Astrocyte (in vitro differentiated cells and primary cell): ENCODE results near the gene RFX4. TPM values are rescaled to one million over a fixed set of nuclear protein-coding genes. Genes with fewer than 3 reads are reported as not detected.

Source experiments
- DNase-seq: peaks from one replicate; pipeline ENCODE4 v3.0.0-alpha.2; 2010; ENCODE audit warnings: low read depth
- FAIRE-seq: peaks from 2 replicates; lab custom pipeline; 2011; peaks lifted over from hg19 to GRCh38; lab: Jason Lieb, UNC
- H2AFZ ChIP-seq: 2 replicates; pipeline ENCODE4 v1.6.0; 2012; ENCODE audit warnings: low read depth, low read length, inconsistent platforms
- H3K27ac ChIP-seq: 2 replicates; pipeline ENCODE4 v1.5.1; 2011; ENCODE audit warnings: low read depth, low read length, inconsistent platforms
- H3K27me3 ChIP-seq: 2 replicates; pipeline ENCODE4 v1.6.0; 2011; ENCODE audit warnings: low read length, inconsistent platforms; ENCODE audit not compliant: insufficient read depth
- H3K36me3 ChIP-seq: 2 replicates; pipeline ENCODE4 v1.5.1; 2011; ENCODE audit warnings: low read length, inconsistent platforms; ENCODE audit not compliant: insufficient read depth
- H3K4me1 ChIP-seq: 2 replicates; pipeline ENCODE4 v1.5.1; 2011; ENCODE audit warnings: low read length, inconsistent platforms; ENCODE audit not compliant: insufficient read depth
- H3K4me2 ChIP-seq: 2 replicates; pipeline ENCODE4 v1.6.0; 2012; ENCODE audit warnings: low read length, inconsistent platforms
- H3K4me3 ChIP-seq: 2 replicates; pipeline ENCODE4 v1.5.1; 2011; ENCODE audit warnings: low read depth, mild to moderate bottlenecking, low read length, inconsistent platforms; ENCODE audit not compliant: insufficient read depth
- H3K79me2 ChIP-seq: 2 replicates; pipeline ENCODE4 v1.6.0; 2012; ENCODE audit warnings: mild to moderate bottlenecking, low read length, inconsistent platforms; ENCODE audit not compliant: insufficient read depth
- H3K9ac ChIP-seq: 2 replicates; pipeline ENCODE4 v1.6.0; 2012; ENCODE audit warnings: mild to moderate bottlenecking, low read length, inconsistent platforms
- H3K9me3 ChIP-seq: 2 replicates; pipeline ENCODE4 v1.5.1; 2012; ENCODE audit warnings: low read depth, mild to moderate bottlenecking, low read length, inconsistent platforms; ENCODE audit not compliant: insufficient read depth
- H4K20me1 ChIP-seq: 2 replicates; pipeline ENCODE4 v1.6.0; 2012; ENCODE audit warnings: low read length, inconsistent platforms; ENCODE audit not compliant: insufficient read depth
- H3K27ac Mint-ChIP-seq: one replicate; pipeline ENCODE4 v1.8.0; 2021; ENCODE audit warnings: mild to moderate bottlenecking, mixed read lengths; ENCODE audit not compliant: unreplicated experiment
- H3K27me3 Mint-ChIP-seq: one replicate; pipeline ENCODE4 v1.8.0; 2021; ENCODE audit warnings: low read depth, mixed read lengths; ENCODE audit not compliant: unreplicated experiment
- H3K36me3 Mint-ChIP-seq: one replicate; pipeline ENCODE4 v1.8.0; 2021; ENCODE audit warnings: low read depth, mixed read lengths; ENCODE audit not compliant: unreplicated experiment
- H3K4me1 Mint-ChIP-seq: one replicate; pipeline ENCODE4 v1.8.0; 2021; ENCODE audit warnings: low read depth, mixed read lengths; ENCODE audit not compliant: unreplicated experiment
- H3K4me3 Mint-ChIP-seq: one replicate; pipeline ENCODE4 v1.8.0; 2021; ENCODE audit warnings: mild to moderate bottlenecking, moderate library complexity, mixed read lengths; ENCODE audit not compliant: unreplicated experiment
- H3K9me3 Mint-ChIP-seq: one replicate; pipeline ENCODE4 v1.8.0; 2021; ENCODE audit warnings: mild to moderate bottlenecking, mixed read lengths; ENCODE audit not compliant: unreplicated experiment
- EZH2 ChIP-seq: IDR thresholded peaks from 2 replicates; pipeline ENCODE4 v1.6.1; 2012; ENCODE audit warnings: mild to moderate bottlenecking, low read length, inconsistent platforms; ENCODE audit not compliant: insufficient read depth
- total RNA-seq: library from RNA; stranded (reverse); gene quantifications from 2 replicates; pipeline ENCODE4 v1.2.1, GENCODE V29; 2021
- TF ChIP-seq, protein P1 (sequence below): IDR thresholded peaks from 2 replicates; pipeline ENCODE4 v1.5.1; 2011; ENCODE audit warnings: low read depth, mild to moderate bottlenecking, inconsistent platforms, low read length, moderate library complexity; ENCODE audit not compliant: insufficient read depth

RFX4 gene
- total RNA-seq, 1 donor from 2014 or later, result 0.07 TPM

DNA sequence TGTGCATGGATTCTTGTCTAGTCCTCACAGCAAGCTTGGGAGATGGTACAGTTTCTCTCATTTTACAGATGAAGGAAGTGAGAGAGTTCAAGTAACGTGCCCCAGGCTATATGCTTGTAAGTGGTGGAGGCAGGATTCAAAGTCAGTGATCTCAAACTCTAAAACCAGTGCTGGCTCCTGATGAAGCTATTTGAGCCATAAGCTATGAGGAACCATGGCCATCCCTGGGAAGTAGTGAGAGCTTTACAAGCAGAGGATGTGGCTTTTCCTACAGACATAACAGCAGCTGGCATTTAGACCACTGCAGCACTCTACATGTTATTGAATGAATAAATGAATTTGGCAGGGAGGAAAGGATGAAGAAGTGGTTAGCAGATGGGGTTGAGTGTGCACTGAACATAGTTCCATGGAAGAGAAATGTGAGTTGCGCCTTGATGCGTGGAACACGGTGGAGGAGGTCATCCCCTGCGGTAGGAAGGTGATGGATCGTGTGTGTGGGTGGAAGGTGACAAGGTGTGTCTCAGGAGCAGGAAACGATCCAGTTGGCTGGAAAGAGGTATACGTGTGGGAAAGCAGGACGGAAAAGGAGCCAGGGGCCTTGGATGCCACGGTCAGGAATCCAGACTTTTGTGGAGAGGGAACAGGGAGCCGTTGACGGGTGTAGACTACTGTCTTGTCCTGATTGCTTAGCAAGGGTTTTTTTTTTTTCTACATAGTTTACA lies 65.2 kb downstream of the RFX4 start:
- FAIRE-seq (no peak), DNase-seq (no peak)
- Histone ChIP-seq H3K36me3 (no peaks in the 10 kb centered on the region), H3K27ac (no peak overlapping the region), H2AFZ (no peak overlapping the region), H3K4me2 (no peak overlapping the region), H3K9me3 (no peaks in the 10 kb centered on the region), H3K4me3 (no peak overlapping the region), H4K20me1 (no peaks in the 10 kb centered on the region), H3K9ac (no peak overlapping the region), H3K27me3 (peaks cover 5% of the 10 kb centered on the region), H3K79me2 (no peaks in the 10 kb centered on the region), H3K4me1 (peaks cover 4% of the 10 kb centered on the region)
- Mint-ChIP-seq H3K27ac (no peak overlapping the region), H3K4me1 (no peaks in the 10 kb centered on the region), H3K4me3 (no peak overlapping the region), H3K27me3 (peaks cover 9% of the 10 kb centered on the region), H3K36me3 (no peaks in the 10 kb centered on the region), H3K9me3 (no peaks in the 10 kb centered on the region)
- TF ChIP-seq, protein P1, sequence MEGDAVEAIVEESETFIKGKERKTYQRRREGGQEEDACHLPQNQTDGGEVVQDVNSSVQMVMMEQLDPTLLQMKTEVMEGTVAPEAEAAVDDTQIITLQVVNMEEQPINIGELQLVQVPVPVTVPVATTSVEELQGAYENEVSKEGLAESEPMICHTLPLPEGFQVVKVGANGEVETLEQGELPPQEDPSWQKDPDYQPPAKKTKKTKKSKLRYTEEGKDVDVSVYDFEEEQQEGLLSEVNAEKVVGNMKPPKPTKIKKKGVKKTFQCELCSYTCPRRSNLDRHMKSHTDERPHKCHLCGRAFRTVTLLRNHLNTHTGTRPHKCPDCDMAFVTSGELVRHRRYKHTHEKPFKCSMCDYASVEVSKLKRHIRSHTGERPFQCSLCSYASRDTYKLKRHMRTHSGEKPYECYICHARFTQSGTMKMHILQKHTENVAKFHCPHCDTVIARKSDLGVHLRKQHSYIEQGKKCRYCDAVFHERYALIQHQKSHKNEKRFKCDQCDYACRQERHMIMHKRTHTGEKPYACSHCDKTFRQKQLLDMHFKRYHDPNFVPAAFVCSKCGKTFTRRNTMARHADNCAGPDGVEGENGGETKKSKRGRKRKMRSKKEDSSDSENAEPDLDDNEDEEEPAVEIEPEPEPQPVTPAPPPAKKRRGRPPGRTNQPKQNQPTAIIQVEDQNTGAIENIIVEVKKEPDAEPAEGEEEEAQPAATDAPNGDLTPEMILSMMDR, result no peak
- TF ChIP-seq EZH2, result no peak

DNA sequence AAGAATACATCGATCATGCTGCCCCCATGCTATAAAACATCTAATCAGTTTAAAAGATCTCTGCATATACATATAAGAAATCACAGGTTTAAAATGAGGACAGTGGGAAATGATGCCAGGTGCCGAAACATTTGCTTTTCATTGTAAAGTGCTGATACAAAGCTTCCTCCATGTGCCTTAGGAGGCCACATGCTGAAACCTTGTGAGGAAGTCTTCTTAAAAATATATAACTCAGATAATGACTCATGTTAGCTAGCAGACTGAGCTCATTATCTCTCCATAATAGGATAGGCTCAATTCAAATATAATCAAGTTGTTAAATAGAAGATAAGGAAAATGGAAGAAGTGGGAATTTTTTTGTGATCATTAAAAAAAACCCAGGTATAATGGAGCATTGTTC lies 65.9 kb downstream of the RFX4 start:
- H4K20me1 ChIP-seq, result no peaks in the 10 kb centered on the region
- FAIRE-seq, result no peak
- no peaks in the 10 kb centered on the region for H3K9me3 ChIP-seq
- peaks cover 2% of the 10 kb centered on the region for H3K27me3 ChIP-seq
- peaks cover 2% of the 10 kb centered on the region for H3K9me3 Mint-ChIP-seq
- no peaks in the 10 kb centered on the region for H3K36me3 ChIP-seq
- H2AFZ ChIP-seq, result no peak overlapping the region
- no peaks in the 10 kb centered on the region for H3K4me1 Mint-ChIP-seq
- no peak overlapping the region for H3K4me2 ChIP-seq
- H3K27ac Mint-ChIP-seq, result no peak overlapping the region
- no peaks in the 10 kb centered on the region for H3K36me3 Mint-ChIP-seq
- DNase-seq, result peak; percentile 2
- H3K4me3 ChIP-seq, result no peak overlapping the region
- H3K27me3 Mint-ChIP-seq, result peaks cover 9% of the 10 kb centered on the region
- no peak overlapping the region for H3K4me3 Mint-ChIP-seq
- no peaks in the 10 kb centered on the region for H3K79me2 ChIP-seq
- H3K9ac ChIP-seq, result no peak overlapping the region
- TF ChIP-seq, protein P1, result no peak
- no peak for TF ChIP-seq EZH2
- no peak overlapping the region for H3K27ac ChIP-seq
- H3K4me1 ChIP-seq, result peaks cover 4% of the 10 kb centered on the region

DNA sequence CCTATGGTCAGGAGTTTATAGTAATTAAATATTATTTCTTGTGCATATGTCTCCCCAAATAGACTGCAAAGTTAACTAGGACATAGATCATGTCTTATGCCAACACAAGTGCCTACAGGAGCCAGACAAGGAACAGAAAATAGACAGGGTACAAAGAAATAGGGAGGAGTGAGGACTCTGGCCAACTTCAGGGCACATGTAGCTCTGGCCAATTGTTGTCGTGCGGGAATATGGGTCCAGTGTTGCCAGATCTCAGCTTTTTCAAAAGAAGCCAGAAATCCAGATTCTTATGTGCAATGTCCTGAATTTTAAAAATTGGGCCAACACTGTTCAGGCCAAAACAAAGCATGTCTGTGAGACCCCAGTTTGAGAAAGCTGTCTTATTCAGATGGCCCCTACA lies 68.7 kb downstream of the RFX4 start:
- H4K20me1 ChIP-seq, result no peaks in the 10 kb centered on the region
- Mint-ChIP-seq H3K27me3 (peaks cover 16% of the 10 kb centered on the region), H3K27ac (no peak overlapping the region), H3K9me3 (peaks cover 6% of the 10 kb centered on the region), H3K4me1 (no peaks in the 10 kb centered on the region), H3K36me3 (no peaks in the 10 kb centered on the region), H3K4me3 (no peak overlapping the region)
- H3K9ac ChIP-seq, result no peak overlapping the region
- no peaks in the 10 kb centered on the region for H3K4me1 ChIP-seq
- H3K27ac ChIP-seq, result no peak overlapping the region
- no peak overlapping the region for H3K4me3 ChIP-seq
- no peak overlapping the region for H2AFZ ChIP-seq
- no peaks in the 10 kb centered on the region for H3K36me3 ChIP-seq
- peaks cover 4% of the 10 kb centered on the region for H3K27me3 ChIP-seq
- H3K79me2 ChIP-seq, result no peaks in the 10 kb centered on the region
- TF ChIP-seq EZH2, result no peak
- TF ChIP-seq, protein P1, result no peak
- FAIRE-seq (no peak), DNase-seq (no peak)
- H3K4me2 ChIP-seq, result no peak overlapping the region
- no peaks in the 10 kb centered on the region for H3K9me3 ChIP-seq
